ENCODE data around the gene VEGFB. TPM values are rescaled to one million over a fixed set of nuclear protein-coding genes. Genes with fewer than 3 reads are reported as not detected.
A peak's percentile ranks its signal among the peaks of the same experiment; 100 is the strongest.

VEGFB gene
- total and polyA plus RNA-seq, 2 donors from 2014 or later = 77.6 to 157 TPM

GRCh38 chr11:64276653-64277431 lies 42.5 kb downstream of the VEGFB start:
- H3K9ac ChIP-seq (ENCODE audit: low read length in 3 of 3) = no peak overlapping the region
- FAIRE-seq (no peak), DNase-seq (no peak)
- peaks cover 0 to 2% (median 0%) of the 10 kb centered on the region in 3 donors for H3K4me1 ChIP-seq (ENCODE audit: control insufficient read depth in 2 of 3, insufficient read depth in 2 of 3, low read depth in 1 of 3, low read length in 3 of 3)
- H3K36me3 ChIP-seq (ENCODE audit: control insufficient read depth in 2 of 3, insufficient read depth in 3 of 3, low read length in 3 of 3) = peaks cover 0 to 4% (median 2%) of the 10 kb centered on the region in 3 donors
- intact Hi-C loops (cut with DNase I) = no loop called here
- H3K27ac ChIP-seq (ENCODE audit: low read depth in 2 of 2, low read length in 2 of 2) = no peak overlapping the region
- TF ChIP-seq CTCF (IDR thresholded peaks at IDR 0.05; ENCODE audit: borderline replicate concordance, extremely low read depth, insufficient read depth) = no peak
- no peaks in the 10 kb centered on the region for H3K27me3 ChIP-seq (ENCODE audit: control insufficient read depth, insufficient read depth, low read length)
- no peak overlapping the region for H3K4me3 ChIP-seq (ENCODE audit: low read length in 3 of 3)
- no peaks in the 10 kb centered on the region for H3K9me3 ChIP-seq (ENCODE audit: control insufficient read depth in 2 of 3, insufficient read depth in 1 of 3, low read length in 3 of 3)

GRCh38 chr11:64278576-64279190 lies 44.3 kb downstream of the VEGFB start:
- Histone ChIP-seq H3K9me3 (ENCODE audit: control insufficient read depth in 2 of 3, insufficient read depth in 1 of 3, low read length in 3 of 3) (no peaks in the 10 kb centered on the region), H3K9ac (ENCODE audit: low read length in 3 of 3) (no peak overlapping the region), H3K36me3 (ENCODE audit: control insufficient read depth in 2 of 3, insufficient read depth in 3 of 3, low read length in 3 of 3) (peaks cover 0 to 4% (median 0%) of the 10 kb centered on the region in 3 donors), H3K4me1 (ENCODE audit: control insufficient read depth in 2 of 3, insufficient read depth in 2 of 3, low read depth in 1 of 3, low read length in 3 of 3) (peaks cover 0 to 5% (median 4%) of the 10 kb centered on the region in 3 donors), H3K27ac (ENCODE audit: low read depth in 2 of 2, low read length in 2 of 2) (no peak overlapping the region), H3K27me3 (ENCODE audit: control insufficient read depth, insufficient read depth, low read length) (no peaks in the 10 kb centered on the region), H3K4me3 (ENCODE audit: low read length in 3 of 3) (no peak overlapping the region)
- FAIRE-seq (no peak), DNase-seq (peak in 1 of 5 donors; percentile 60)
- no peak for TF ChIP-seq CTCF (IDR thresholded peaks at IDR 0.05; ENCODE audit: borderline replicate concordance, extremely low read depth, insufficient read depth)
- intact Hi-C loops (cut with DNase I) = no loop called here

GRCh38 chr11:64281957-64282770 lies 47.8 kb downstream of the VEGFB start:
- peaks cover 0 to under 1% (median 0%) of the 10 kb centered on the region in 3 donors for H3K36me3 ChIP-seq (ENCODE audit: control insufficient read depth in 2 of 3, insufficient read depth in 3 of 3, low read length in 3 of 3)
- TF ChIP-seq CTCF (IDR thresholded peaks at IDR 0.05; ENCODE audit: borderline replicate concordance, extremely low read depth, insufficient read depth) = no peak
- intact Hi-C loops (cut with DNase I) = no loop called here
- no peak overlapping the region for H3K4me3 ChIP-seq (ENCODE audit: low read length in 3 of 3)
- H3K9me3 ChIP-seq (ENCODE audit: control insufficient read depth in 2 of 3, insufficient read depth in 1 of 3, low read length in 3 of 3) = no peaks in the 10 kb centered on the region
- peaks cover 0 to 17% (median 4%) of the 10 kb centered on the region in 3 donors for H3K4me1 ChIP-seq (ENCODE audit: control insufficient read depth in 2 of 3, insufficient read depth in 2 of 3, low read depth in 1 of 3, low read length in 3 of 3)
- DNase-seq (no peak), FAIRE-seq (no peak)
- no peaks in the 10 kb centered on the region for H3K27me3 ChIP-seq (ENCODE audit: control insufficient read depth, insufficient read depth, low read length)
- H3K27ac ChIP-seq (ENCODE audit: low read depth in 2 of 2, low read length in 2 of 2) = no peak overlapping the region
- H3K9ac ChIP-seq (ENCODE audit: low read length in 3 of 3) = no peak overlapping the region

Data from kidney (tissue), 14 donors.